WTC11 (cell line): Measurements from ENCODE around the gene FZD10.

Source experiments
- ATF2 ChIP-seq: sonication (generic); formaldehyde crosslinking; IDR thresholded peaks from 2 replicates; pipeline ENCODE4 v1.8.1; 2022; ENCODE audit warnings: low read depth, missing genetic modification reagents, borderline replicate concordance
- CBFB ChIP-seq: sonication (generic); formaldehyde crosslinking; IDR thresholded peaks from 2 replicates; pipeline ENCODE4 v1.8.1; 2022; ENCODE audit warnings: mild to moderate bottlenecking, low read depth, missing genetic modification reagents
- CTCF ChIP-seq: fragments of 200-600 bp; IDR thresholded peaks from 2 replicates; pipeline ENCODE4 v1.8.0; 2022; ENCODE audit warnings: antibody characterized with exemption
- E2F5 ChIP-seq: sonication (generic); formaldehyde crosslinking; IDR thresholded peaks from 2 replicates; pipeline ENCODE4 v1.8.1; 2022; ENCODE audit warnings: mild to moderate bottlenecking, moderate library complexity, missing genetic modification reagents
- NR2C2 ChIP-seq: sonication (generic); formaldehyde crosslinking; IDR thresholded peaks from 2 replicates; pipeline ENCODE4 v1.8.0; 2022; ENCODE audit warnings: mild to moderate bottlenecking, missing genetic modification reagents
- PRDM15 ChIP-seq: sonication (generic); formaldehyde crosslinking; IDR thresholded peaks from 2 replicates; pipeline ENCODE4 v1.8.0; 2022; ENCODE audit warnings: missing genetic modification reagents
- USF2 ChIP-seq: sonication (generic); formaldehyde crosslinking; IDR thresholded peaks from 2 replicates; pipeline ENCODE4 v1.8.1; 2023; ENCODE audit warnings: mild to moderate bottlenecking, missing genetic modification reagents, moderate library complexity
- ZNF416 ChIP-seq: fragments of 250-450 bp; sonication (Bioruptor Pico); IDR thresholded peaks from 2 replicates; pipeline ENCODE4 v1.9.0; 2021; ENCODE audit warnings: mild to moderate bottlenecking, inconsistent platforms
- ZNF423 ChIP-seq: fragments of 250-450 bp; sonication (Bioruptor Pico); IDR thresholded peaks from 2 replicates; pipeline ENCODE4 v2.1.2; 2022; ENCODE audit warnings: mild to moderate bottlenecking, moderate library complexity
- ZNF671 ChIP-seq: fragments of 250-450 bp; sonication (Bioruptor Pico); IDR thresholded peaks from 2 replicates; pipeline ENCODE4 v1.8.0; 2021; ENCODE audit warnings: mild to moderate bottlenecking

GRCh38 chr12:130155416-130156073 is 6.7 kb upstream of the FZD10 start:
- TF ChIP-seq ZNF671 (CRISPR knock-in tag) (no peak), CTCF (no peak), ZNF416 (CRISPR knock-in tag) (no peak), ATF2 (CRISPR knock-in tag) (no peak), PRDM15 (CRISPR knock-in tag) (no peak), CBFB (CRISPR knock-in tag) (no peak), ZNF423 (no peak), NR2C2 (CRISPR knock-in tag) (no peak), USF2 (CRISPR knock-in tag) (no peak), E2F5 (CRISPR knock-in tag) (no peak)
